GM19463 (cell line): ENCODE results near the gene TBC1D13.
"Not testable (repeated sequence)": the region's sequence is repeated elsewhere in the genome, so short reads cannot be mapped to it uniquely, and the experiment has no call there.

Source experiments
- ATAC-seq: cut with Tn5 transposase; IDR thresholded peaks from one replicate; pipeline ENCODE4 v1.9.1; 2021; ENCODE audit warnings: mild to moderate bottlenecking, moderate library complexity; ENCODE audit not compliant: unreplicated experiment

TBC1D13 gene

GRCh38 chr9:128782669-128783068, 4.4 kb upstream of the TBC1D13 start:
- no peak for ATAC-seq

GRCh38 chr9:128785427-128785826, 1.6 kb upstream of the TBC1D13 start:
- ATAC-seq, result no peak

GRCh38 chr9:128787659-128788058, 606 bp downstream of the TBC1D13 start:
- no peak for ATAC-seq

- no peak for ATAC-seq
These were observed 1.4 kb downstream of the TBC1D13 start for GRCh38 chr9:128788445-128788844.

- no peak for ATAC-seq
These were observed 3.5 kb downstream of the TBC1D13 start for GRCh38 chr9:128790536-128790935.

GRCh38 chr9:128792134-128792533, 5.1 kb downstream of the TBC1D13 start:
- no peak for ATAC-seq

GRCh38 chr9:128792978-128793686, 6.1 kb downstream of the TBC1D13 start:
- ATAC-seq, result no peak

GRCh38 chr9:128794961-128795360, 7.9 kb downstream of the TBC1D13 start:
- not testable (repeated sequence) for ATAC-seq

GRCh38 chr9:128798896-128799295, 11.8 kb downstream of the TBC1D13 start:
- no peak for ATAC-seq

- ATAC-seq, result no peak
These were observed 13.0 kb downstream of the TBC1D13 start for GRCh38 chr9:128800061-128800460.

GRCh38 chr9:128802482-128802881, 15.4 kb downstream of the TBC1D13 start:
- no peak for ATAC-seq

GRCh38 chr9:128805661-128806060, 18.6 kb downstream of the TBC1D13 start:
- ATAC-seq, result no peak

- ATAC-seq, result no peak
These were observed 20.8 kb downstream of the TBC1D13 start for GRCh38 chr9:128807827-128808226.

GRCh38 chr9:128808543-128808942, 21.5 kb downstream of the TBC1D13 start:
- ATAC-seq, result no peak

- no peak for ATAC-seq
These were observed 22.1 kb downstream of the TBC1D13 start for GRCh38 chr9:128809036-128809599.

GRCh38 chr9:128809831-128810230, 22.8 kb downstream of the TBC1D13 start:
- no peak for ATAC-seq

- no peak for ATAC-seq
These were observed 23.8 kb downstream of the TBC1D13 start for GRCh38 chr9:128810873-128811272.

- ATAC-seq, result peak; percentile 94
These were observed 31.2 kb downstream of the TBC1D13 start, which contains the start of gene ENDOG for GRCh38 chr9:128818099-128818838. Gene ENDOG (plus strand): TSS chr9:128818500. CDS start chr9:128818685, 185 bp downstream.

- ATAC-seq, result peak; percentile 23
These were observed 32.0 kb downstream of the TBC1D13 start for GRCh38 chr9:128818839-128819715.

GRCh38 chr9:128819716-128820664, 32.9 kb downstream of the TBC1D13 start:
- no peak for ATAC-seq
